ENCODE measurements around the gene RASSF10. TPM values are rescaled to one million over a fixed set of nuclear protein-coding genes. Genes with fewer than 3 reads are reported as not detected.
"Not testable (repeated sequence)": the region's sequence is repeated elsewhere in the genome, so short reads cannot be mapped to it uniquely, and the experiment has no call there.

The RASSF10 gene
- total RNA-seq, 2 donors from 2014 or later: 0.59 to 1.2 TPM

DNA sequence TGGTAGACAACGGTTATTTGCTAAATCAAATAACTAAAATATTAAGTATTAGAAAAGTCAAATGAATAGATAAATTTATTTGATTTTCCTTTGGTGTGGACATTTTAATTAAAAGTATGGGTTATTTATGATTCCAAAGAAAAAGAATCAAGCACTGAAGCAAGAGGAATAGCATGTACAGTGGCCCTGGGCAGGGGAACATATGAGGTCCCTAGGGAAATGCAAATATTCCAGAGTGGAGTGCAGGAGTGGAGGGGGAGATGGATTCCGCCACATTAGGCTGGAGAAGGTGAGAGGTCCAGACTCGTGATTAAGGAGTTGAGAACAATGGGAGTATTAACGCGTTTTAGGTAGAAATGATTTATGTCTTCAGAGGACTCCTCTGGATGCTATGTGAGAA lies 30.0 kb downstream of the RASSF10 start:
- DNase-seq (ENCODE audit: low spot score): no peak
- no peak overlapping the region for H3K4me3 ChIP-seq
- TF ChIP-seq, protein P1, sequence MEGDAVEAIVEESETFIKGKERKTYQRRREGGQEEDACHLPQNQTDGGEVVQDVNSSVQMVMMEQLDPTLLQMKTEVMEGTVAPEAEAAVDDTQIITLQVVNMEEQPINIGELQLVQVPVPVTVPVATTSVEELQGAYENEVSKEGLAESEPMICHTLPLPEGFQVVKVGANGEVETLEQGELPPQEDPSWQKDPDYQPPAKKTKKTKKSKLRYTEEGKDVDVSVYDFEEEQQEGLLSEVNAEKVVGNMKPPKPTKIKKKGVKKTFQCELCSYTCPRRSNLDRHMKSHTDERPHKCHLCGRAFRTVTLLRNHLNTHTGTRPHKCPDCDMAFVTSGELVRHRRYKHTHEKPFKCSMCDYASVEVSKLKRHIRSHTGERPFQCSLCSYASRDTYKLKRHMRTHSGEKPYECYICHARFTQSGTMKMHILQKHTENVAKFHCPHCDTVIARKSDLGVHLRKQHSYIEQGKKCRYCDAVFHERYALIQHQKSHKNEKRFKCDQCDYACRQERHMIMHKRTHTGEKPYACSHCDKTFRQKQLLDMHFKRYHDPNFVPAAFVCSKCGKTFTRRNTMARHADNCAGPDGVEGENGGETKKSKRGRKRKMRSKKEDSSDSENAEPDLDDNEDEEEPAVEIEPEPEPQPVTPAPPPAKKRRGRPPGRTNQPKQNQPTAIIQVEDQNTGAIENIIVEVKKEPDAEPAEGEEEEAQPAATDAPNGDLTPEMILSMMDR (IDR thresholded peaks at IDR 0.05): no peak
- H3K4me1 ChIP-seq: no peaks in the 10 kb centered on the region
- no peak overlapping the region for H3K27ac ChIP-seq
- H3K36me3 ChIP-seq: no peaks in the 10 kb centered on the region
- no peaks in the 10 kb centered on the region for H3K27me3 ChIP-seq
- H3K9me3 ChIP-seq: no peaks in the 10 kb centered on the region

DNA sequence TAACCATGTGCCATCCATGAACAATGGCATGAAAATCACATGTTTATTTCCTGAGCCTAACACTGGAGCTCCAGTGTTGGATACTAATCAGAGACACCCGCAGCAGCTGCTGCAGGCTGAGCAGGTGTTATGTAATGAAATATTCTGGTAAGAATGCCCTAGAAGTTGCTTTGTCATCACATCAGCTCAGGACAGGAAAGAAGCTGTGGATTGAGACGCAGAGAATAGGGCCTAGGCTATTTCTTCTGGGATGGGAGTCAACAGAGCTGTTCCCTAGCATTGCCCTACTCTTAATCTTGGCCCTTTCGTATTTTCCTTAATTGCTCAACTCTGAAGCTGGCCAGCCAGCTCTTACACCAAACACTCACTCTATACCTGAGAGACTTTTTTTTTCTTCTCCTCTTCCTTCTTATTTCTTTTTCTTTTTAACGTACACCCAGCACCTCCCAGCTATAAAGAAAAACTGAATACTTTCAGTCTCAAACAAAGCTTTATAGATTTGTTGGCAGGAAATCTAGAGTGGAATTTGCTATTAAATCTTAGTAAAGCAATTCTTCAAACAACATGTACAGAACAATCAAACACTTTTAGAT lies 31.9 kb downstream of the RASSF10 start:
- Histone ChIP-seq H3K4me1 (no peaks in the 10 kb centered on the region), H3K9me3 (no peaks in the 10 kb centered on the region), H3K4me3 (no peak overlapping the region), H3K27me3 (no peaks in the 10 kb centered on the region), H3K36me3 (no peaks in the 10 kb centered on the region), H3K27ac (no peak overlapping the region)
- no peak for DNase-seq (ENCODE audit: low spot score)
- TF ChIP-seq, protein P1 (IDR thresholded peaks at IDR 0.05): no peak

DNA sequence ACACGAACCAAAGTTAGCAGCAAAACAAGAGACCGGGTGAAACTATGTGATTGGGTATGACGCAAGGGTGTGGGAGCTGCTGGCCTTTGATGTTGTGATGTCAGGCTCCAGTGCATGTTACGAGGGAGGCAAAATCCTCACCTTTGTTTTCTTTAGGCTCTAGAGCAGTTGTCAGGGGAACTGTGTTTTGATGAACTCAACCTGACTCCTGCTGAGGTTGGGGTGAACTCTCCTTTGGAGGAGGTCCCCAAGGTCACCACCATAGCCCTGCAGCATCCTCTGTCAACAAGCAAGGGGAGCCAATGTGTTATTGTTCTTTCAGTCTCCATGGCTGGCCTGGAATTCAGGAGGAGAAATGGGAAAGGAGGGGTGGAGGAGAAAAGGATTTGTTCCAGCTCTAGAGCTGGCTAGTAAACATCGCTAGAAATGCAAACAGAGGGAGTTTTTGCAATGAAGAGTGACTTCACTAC lies 33.8 kb downstream of the RASSF10 start:
- H3K4me3 ChIP-seq: no peak overlapping the region
- DNase-seq (ENCODE audit: low spot score): no peak
- no peak overlapping the region for H3K27ac ChIP-seq
- TF ChIP-seq, protein P1 (IDR thresholded peaks at IDR 0.05): no peak
- H3K27me3 ChIP-seq: no peaks in the 10 kb centered on the region
- no peaks in the 10 kb centered on the region for H3K4me1 ChIP-seq
- H3K9me3 ChIP-seq: no peaks in the 10 kb centered on the region
- H3K36me3 ChIP-seq: no peaks in the 10 kb centered on the region

DNA sequence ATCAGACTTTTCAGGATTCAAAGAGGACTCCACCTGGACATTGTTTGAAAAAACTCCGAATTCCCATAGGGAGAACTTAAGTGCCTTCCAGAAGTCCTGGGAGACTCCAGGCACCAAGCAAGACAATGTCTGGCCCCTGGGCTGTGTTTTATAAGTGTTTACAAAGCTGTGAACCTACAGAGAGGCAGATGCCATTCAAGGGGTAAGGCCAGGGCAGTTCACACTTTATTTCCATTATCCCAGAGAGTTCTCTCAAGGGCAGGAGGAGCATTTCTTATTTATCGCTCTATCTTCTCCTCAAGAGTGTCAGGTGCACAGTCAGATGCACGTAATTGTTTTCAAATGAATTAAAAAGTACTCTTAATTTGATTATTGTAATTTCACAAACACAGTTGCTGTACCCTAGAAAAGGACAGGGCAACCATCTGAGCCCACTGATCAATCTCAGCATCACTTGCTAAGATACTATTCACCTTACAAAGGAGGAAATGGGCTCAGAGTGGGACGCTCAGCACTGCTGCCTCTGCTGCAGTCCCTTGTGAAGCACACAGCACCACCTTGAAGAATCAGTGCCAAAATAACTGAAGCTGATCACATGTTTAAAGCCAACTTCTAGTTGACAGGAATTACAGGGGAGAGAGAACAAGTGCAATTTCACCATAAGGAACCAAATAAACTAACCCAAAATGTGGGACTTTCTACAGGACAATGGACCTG lies 35.0 kb downstream of the RASSF10 start:
- H3K4me3 ChIP-seq: no peak overlapping the region
- no peaks in the 10 kb centered on the region for H3K36me3 ChIP-seq
- DNase-seq (ENCODE audit: low spot score): no peak
- TF ChIP-seq, protein P1 (IDR thresholded peaks at IDR 0.05): no peak
- no peaks in the 10 kb centered on the region for H3K9me3 ChIP-seq
- H3K27ac ChIP-seq: no peak overlapping the region
- H3K27me3 ChIP-seq: no peaks in the 10 kb centered on the region
- H3K4me1 ChIP-seq: no peaks in the 10 kb centered on the region

DNA sequence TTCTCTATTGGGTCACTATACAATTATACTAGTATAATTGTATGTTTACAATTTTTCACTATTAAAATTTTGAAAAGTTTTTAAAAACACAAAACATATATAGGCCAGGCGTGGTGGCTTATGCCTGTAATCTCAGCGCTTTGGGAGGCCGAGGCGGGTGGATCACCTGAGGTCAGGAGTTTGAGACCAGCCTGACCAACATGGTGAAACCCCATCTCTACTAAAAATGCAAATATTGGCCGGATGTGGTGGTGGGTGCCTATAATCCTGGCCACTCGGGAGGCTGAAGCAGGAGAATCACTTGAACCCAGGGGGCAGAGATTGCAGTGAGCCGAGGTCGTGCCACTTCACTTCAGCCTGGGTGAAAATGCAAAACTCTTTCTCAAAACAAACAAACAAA lies 36.0 kb downstream of the RASSF10 start:
- not testable (repeated sequence) for H3K4me1 ChIP-seq; H3K27me3 ChIP-seq; H3K36me3 ChIP-seq; H3K27ac ChIP-seq; DNase-seq (ENCODE audit: low spot score); H3K9me3 ChIP-seq; H3K4me3 ChIP-seq

DNA sequence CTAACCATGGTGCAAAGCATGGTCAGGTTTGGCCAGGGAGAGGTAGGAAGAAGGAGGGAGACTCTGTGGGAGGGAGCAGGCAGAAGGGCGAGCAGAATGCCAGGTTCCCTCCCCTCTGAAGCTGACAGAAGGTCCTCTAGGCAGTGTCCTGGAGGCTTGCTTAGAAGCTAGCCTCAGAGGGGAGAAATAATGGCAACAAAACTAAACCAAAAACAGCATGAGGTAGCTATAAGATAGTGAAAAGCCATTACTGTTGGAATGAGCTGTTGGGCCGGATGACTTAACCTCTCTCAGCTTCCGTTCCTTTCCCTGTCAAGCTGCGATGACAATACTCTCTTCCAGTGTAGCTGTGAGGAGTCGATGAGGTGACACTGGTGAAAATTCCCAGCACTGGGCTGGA lies 36.6 kb downstream of the RASSF10 start:
- H3K27me3 ChIP-seq: no peaks in the 10 kb centered on the region
- no peaks in the 10 kb centered on the region for H3K4me1 ChIP-seq
- H3K27ac ChIP-seq: no peak overlapping the region
- no peak for DNase-seq (ENCODE audit: low spot score)
- H3K9me3 ChIP-seq: no peaks in the 10 kb centered on the region
- H3K4me3 ChIP-seq: no peak overlapping the region
- TF ChIP-seq, protein P1 (IDR thresholded peaks at IDR 0.05): no peak
- H3K36me3 ChIP-seq: no peaks in the 10 kb centered on the region

All from right atrium auricular region (tissue), 2 donors.